AG09309 (cell line): ENCODE data around the gene NTRK1.

ENCODE experiments used
- DNase-seq: peaks from one replicate; pipeline ENCODE4 v3.0.0-alpha.2; 2010; ENCODE audit warnings: low read depth
- H3K4me3 ChIP-seq: 2 replicates; pipeline ENCODE4 v1.5.1; 2011; ENCODE audit warnings: mild to moderate bottlenecking, low read depth, low read length, moderate library complexity; ENCODE audit not compliant: control insufficient read depth
- TF ChIP-seq, protein P1 (sequence below): IDR thresholded peaks from 2 replicates; pipeline ENCODE4 v1.5.1; 2011; ENCODE audit warnings: mild to moderate bottlenecking, low read depth, low read length, inconsistent platforms; ENCODE audit not compliant: insufficient read depth, control insufficient read depth; ENCODE audit errors: missing control alignments

Gene NTRK1

DNA sequence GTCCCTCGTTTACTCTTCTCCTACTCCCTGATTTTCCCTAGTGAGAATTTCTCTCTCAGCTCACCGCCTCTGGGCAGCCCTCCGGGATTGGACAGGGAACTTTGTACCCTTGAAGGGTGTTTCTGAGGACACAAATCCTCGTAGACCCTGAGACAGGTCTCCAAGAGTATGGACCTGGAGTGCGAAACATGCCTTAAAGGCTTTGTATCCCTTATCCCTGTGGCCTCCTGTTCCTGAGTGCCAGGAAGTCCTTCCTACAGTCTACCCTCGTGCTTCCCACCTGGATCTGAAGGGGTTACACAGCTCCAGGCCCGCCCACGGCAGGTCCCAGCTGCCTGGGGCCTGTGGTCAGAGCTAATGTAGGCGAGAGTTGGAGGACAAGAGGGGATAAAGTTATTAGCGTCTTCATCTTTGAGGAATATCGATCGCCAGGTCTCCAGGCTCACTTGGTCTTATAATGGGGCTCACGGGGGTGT lies 25.3 kb downstream of the NTRK1 start:
- TF ChIP-seq, protein P1, sequence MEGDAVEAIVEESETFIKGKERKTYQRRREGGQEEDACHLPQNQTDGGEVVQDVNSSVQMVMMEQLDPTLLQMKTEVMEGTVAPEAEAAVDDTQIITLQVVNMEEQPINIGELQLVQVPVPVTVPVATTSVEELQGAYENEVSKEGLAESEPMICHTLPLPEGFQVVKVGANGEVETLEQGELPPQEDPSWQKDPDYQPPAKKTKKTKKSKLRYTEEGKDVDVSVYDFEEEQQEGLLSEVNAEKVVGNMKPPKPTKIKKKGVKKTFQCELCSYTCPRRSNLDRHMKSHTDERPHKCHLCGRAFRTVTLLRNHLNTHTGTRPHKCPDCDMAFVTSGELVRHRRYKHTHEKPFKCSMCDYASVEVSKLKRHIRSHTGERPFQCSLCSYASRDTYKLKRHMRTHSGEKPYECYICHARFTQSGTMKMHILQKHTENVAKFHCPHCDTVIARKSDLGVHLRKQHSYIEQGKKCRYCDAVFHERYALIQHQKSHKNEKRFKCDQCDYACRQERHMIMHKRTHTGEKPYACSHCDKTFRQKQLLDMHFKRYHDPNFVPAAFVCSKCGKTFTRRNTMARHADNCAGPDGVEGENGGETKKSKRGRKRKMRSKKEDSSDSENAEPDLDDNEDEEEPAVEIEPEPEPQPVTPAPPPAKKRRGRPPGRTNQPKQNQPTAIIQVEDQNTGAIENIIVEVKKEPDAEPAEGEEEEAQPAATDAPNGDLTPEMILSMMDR: no peak
- no peak for DNase-seq
- H3K4me3 ChIP-seq: no peak overlapping the region

DNA sequence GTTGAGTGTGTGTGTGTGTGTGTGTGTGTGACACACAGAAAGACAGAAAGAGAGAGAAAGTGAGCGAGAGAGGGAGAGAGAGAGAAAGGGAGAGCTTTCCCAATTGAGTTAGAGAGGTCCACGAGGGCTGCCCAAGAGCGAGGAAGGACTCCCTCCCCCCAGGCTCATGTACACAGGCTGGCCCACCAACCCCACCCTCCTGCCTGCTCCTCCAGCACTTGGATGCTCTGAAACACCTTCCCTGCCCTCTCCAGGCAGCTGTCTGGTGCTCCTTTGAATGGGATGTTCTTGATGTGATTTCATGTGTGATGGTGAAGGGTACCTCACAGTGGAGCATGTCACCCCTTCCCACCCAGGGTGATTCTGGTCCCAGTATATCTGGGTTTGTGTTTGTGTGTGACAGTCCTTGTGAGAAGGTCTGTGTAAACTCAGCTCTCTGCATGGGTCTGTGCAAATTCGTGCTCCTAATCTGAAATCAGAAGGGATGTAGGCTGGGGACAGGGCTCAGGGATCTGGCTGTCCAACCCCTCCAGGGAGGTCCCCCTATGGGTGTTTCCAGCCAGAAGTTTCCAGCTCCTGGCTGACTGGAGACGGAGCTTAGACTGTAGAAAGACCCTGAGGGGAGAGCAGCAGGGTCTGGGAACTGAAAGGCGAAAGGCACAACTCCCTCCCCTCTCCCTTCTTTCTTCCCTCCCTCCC lies 26.1 kb downstream of the NTRK1 start:
- no peak for DNase-seq
- no peak overlapping the region for H3K4me3 ChIP-seq
- TF ChIP-seq, protein P1: no peak

DNA sequence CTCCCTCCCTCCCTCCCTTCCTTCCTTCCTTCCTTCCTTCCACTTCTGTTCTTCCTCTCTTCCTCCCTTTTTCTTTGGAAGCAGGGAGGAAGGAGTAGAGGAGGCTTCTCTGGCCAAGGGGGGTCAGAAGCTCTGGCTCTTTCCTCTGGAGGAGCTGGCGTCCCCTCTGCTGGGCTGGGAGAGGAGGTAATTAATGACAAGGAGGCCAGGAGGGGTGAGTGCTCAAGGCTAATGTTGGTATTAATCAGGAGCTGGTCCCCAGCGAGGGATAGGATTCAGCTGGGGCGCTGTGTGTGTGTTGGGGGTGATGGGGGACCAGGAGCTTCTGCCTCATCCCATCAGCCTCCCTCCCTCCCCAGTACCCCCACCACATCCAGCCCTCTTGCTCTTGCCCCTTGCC lies 26.7 kb downstream of the NTRK1 start:
- DNase-seq: no peak
- TF ChIP-seq, protein P1: no peak
- H3K4me3 ChIP-seq: no peak overlapping the region

DNA sequence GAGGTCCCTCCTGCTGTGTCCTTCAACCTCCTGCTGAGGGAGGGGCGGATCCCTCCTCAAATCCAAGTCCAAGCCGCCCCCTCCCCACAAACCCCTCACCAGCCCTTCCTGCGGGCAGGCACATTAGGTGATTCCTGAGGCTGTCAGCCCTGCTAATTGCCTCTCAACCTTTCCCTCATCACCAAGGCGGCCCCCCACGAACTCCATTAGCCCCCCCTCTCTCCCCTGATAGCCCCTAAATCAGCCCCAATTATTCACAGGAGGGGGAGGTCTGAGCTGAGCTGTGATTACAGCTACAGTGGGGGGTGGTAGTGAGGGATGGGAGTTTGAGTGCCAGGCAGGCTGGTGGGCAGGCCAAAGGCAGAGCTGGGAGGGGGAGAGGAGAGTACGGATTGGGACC lies 27.1 kb downstream of the NTRK1 start:
- TF ChIP-seq, protein P1: no peak
- no peak overlapping the region for H3K4me3 ChIP-seq

DNA sequence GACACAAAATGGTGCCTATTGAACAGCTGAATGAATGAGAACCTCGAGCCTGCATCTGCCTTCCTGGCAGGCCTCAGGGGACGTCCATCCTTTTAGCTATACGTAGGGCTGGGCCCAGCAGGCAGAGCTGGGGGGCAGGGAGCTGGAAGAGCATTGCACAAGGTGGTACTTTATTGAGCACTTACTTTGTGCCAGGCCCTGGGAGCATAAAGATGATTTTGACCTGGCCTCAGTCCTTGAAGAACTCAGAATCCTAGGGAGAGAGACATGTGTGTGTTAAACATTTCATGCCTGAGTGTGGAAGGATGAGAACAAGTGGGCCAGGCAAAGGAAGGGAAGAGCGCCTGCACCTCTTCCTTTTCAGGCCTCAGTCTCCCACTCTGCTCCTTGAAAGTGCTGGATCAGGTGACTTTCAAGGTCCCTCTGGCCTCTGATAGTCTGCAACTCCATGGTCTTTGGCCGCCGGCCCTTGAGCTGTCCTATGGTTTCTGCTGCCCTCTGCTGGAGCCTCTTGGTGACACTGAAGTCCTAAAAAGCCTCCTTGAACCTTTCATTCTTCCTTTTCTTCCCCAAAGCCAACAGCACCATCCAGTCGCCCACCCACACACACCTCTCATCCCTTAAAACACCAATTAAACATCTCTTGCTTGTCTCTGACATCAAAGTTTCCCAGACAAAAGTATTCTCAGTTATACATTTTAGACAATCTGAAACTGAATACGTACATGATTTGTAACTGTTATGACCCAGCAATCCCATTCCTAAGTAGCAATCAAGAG lies 29.3 kb downstream of the NTRK1 start:
- no peak overlapping the region for H3K4me3 ChIP-seq
- TF ChIP-seq, protein P1: peak; percentile 91
- peak; percentile 29 for DNase-seq

More for the DNA sequence above, 27.1 kb downstream of the NTRK1 start:
- no peak for DNase-seq

DNA sequence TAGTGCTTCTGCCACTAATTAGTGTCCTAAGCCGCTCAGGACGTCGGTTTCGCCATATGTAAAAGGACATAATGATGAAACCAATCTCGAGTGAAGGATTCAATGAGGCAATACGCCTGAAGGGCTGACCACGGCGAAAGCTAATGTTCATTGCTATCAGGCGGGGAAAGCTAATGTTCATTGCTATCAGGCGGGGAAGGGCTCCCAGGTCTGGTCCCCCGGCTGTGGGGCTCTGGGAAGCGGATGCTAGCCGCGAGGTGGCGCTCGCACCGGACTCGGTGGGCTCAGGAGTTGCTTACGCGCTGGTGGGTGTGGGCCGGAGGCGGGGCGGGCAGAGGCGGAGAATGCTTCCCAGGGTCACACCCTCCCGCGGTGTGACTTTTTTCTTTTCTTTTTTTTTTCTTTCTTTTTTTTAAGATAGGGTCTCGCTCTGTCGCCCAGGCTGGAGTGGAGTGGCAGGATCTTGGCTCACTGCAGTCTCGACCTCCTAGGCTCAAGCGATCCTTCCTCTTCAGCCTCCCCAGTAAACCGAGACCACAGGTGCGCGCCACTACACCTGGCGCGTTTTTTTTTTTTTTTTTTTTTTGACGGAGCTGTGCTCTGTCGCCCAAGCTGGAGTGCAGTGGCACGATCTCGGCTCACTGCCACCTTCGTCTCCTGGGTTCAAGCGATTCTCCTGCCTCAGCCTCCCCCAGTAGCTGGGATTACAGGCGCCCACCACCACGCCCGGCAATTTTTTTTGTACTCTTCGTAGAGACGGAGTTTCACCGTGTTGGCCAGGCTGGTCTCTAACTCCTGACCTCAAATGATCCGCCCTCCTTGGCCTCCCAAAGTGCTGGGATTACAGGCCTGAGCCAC lies 31.8 kb downstream of the NTRK1 start:
- peak; percentile 21 for DNase-seq
- H3K4me3 ChIP-seq: peak overlapping the region; percentile 20
- TF ChIP-seq, protein P1: peak; percentile 92
